ENCODE results near the gene STK10. TPM values are rescaled to one million over a fixed set of nuclear protein-coding genes. Genes with fewer than 3 reads are reported as not detected.
"Not testable (repeated sequence)": the region's sequence is repeated elsewhere in the genome, so short reads cannot be mapped to it uniquely, and the experiment has no call there.

STK10 gene
- total and polyA plus RNA-seq, 2 experiments from 2014 or later = 7.5 to 17.8 TPM

DNA sequence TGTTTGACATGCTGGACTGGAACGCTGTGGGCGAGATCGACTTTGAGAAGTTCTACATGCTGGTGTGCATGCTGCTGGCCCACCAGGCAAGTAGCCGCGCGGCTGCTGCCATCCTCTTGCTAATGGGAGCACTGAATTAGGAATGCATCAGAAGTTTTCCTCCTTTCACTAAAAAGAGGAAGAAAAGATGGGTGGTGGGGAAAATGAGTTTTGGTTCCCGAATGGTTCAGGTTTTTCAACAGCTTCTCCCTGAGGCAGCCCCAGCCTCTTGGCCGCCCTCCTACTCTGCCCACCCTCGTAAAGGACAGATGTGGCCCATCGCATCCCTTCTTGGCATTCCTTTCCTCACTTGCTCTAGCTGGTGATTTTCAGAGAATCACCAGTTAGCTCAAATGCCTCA is 11.4 kb upstream of the STK10 start (continued):
- TF ChIP-seq, protein P1, sequence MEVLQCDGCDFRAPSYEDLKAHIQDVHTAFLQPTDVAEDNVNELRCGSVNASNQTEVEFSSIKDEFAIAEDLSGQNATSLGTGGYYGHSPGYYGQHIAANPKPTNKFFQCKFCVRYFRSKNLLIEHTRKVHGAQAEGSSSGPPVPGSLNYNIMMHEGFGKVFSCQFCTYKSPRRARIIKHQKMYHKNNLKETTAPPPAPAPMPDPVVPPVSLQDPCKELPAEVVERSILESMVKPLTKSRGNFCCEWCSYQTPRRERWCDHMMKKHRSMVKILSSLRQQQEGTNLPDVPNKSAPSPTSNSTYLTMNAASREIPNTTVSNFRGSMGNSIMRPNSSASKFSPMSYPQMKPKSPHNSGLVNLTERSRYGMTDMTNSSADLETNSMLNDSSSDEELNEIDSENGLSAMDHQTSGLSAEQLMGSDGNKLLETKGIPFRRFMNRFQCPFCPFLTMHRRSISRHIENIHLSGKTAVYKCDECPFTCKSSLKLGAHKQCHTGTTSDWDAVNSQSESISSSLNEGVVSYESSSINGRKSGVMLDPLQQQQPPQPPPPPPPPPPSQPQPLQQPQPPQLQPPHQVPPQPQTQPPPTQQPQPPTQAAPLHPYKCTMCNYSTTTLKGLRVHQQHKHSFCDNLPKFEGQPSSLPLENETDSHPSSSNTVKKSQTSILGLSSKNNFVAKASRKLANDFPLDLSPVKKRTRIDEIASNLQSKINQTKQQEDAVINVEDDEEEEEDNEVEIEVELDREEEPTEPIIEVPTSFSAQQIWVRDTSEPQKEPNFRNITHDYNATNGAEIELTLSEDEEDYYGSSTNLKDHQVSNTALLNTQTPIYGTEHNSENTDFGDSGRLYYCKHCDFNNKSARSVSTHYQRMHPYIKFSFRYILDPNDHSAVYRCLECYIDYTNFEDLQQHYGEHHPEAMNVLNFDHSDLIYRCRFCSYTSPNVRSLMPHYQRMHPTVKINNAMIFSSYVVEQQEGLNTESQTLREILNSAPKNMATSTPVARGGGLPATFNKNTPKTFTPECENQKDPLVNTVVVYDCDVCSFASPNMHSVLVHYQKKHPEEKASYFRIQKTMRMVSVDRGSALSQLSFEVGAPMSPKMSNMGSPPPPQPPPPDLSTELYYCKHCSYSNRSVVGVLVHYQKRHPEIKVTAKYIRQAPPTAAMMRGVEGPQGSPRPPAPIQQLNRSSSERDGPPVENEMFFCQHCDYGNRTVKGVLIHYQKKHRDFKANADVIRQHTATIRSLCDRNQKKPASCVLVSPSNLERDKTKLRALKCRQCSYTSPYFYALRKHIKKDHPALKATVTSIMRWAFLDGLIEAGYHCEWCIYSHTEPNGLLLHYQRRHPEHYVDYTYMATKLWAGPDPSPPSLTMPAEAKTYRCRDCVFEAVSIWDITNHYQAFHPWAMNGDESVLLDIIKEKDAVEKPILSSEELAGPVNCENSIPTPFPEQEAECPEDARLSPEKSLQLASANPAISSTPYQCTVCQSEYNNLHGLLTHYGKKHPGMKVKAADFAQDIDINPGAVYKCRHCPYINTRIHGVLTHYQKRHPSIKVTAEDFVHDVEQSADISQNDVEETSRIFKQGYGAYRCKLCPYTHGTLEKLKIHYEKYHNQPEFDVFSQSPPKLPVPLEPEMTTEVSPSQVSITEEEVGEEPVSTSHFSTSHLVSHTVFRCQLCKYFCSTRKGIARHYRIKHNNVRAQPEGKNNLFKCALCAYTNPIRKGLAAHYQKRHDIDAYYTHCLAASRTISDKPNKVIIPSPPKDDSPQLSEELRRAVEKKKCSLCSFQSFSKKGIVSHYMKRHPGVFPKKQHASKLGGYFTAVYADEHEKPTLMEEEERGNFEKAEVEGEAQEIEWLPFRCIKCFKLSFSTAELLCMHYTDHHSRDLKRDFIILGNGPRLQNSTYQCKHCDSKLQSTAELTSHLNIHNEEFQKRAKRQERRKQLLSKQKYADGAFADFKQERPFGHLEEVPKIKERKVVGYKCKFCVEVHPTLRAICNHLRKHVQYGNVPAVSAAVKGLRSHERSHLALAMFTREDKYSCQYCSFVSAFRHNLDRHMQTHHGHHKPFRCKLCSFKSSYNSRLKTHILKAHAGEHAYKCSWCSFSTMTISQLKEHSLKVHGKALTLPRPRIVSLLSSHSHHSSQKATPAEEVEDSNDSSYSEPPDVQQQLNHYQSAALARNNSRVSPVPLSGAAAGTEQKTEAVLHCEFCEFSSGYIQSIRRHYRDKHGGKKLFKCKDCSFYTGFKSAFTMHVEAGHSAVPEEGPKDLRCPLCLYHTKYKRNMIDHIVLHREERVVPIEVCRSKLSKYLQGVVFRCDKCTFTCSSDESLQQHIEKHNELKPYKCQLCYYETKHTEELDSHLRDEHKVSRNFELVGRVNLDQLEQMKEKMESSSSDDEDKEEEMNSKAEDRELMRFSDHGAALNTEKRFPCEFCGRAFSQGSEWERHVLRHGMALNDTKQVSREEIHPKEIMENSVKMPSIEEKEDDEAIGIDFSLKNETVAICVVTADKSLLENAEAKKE (CRISPR knock-in tag; IDR thresholded peaks at IDR 0.05) = no peak

DNA sequence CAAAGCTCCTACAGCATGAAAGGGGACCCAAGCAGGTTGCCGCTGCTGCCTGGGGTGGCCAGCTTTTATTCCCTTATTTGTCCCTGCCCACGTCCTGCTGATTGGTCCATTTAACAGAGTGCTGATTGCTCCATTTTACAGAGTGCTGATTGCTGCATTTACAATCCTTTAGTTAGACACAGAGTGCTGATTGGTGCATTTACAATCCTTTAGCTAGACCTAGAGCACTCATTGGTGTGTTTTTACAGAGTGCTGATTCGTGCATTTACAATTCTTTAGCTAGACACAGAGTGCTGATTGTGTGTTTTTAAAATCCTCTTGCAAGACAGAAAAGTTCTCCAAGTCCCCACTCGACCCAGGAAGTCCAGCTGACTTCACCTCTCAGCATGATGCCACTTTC is 9.8 kb upstream of the STK10 start:
- not testable (repeated sequence) for H2AFZ ChIP-seq; H3K27ac Mint-ChIP-seq; H3K36me3 Mint-ChIP-seq (ENCODE audit: low read depth); H4K20me1 ChIP-seq (replicated peaks; ENCODE audit: insufficient read depth); H3K9me3 Mint-ChIP-seq; H3K4me3 Mint-ChIP-seq; H3K9me2 ChIP-seq (ENCODE audit: insufficient read depth); H3K4me1 ChIP-seq (ENCODE audit: insufficient read depth); H3K36me3 ChIP-seq (ENCODE audit: insufficient read depth); H3K27me3 ChIP-seq (ENCODE audit: insufficient read depth); H3K27ac ChIP-seq (ENCODE audit: low read depth); H3K4me2 ChIP-seq; DNase-seq (ENCODE audit: low spot score); H3K4me1 Mint-ChIP-seq; H3K4me3 ChIP-seq; ATAC-seq; H3F3A ChIP-seq (replicated peaks; ENCODE audit: low read depth); H3K79me2 ChIP-seq (replicated peaks; ENCODE audit: insufficient read depth)
- peaks cover 10% of the 10 kb centered on the region for H3K27me3 Mint-ChIP-seq (ENCODE audit: insufficient read depth, low read depth, poor library complexity)

DNA sequence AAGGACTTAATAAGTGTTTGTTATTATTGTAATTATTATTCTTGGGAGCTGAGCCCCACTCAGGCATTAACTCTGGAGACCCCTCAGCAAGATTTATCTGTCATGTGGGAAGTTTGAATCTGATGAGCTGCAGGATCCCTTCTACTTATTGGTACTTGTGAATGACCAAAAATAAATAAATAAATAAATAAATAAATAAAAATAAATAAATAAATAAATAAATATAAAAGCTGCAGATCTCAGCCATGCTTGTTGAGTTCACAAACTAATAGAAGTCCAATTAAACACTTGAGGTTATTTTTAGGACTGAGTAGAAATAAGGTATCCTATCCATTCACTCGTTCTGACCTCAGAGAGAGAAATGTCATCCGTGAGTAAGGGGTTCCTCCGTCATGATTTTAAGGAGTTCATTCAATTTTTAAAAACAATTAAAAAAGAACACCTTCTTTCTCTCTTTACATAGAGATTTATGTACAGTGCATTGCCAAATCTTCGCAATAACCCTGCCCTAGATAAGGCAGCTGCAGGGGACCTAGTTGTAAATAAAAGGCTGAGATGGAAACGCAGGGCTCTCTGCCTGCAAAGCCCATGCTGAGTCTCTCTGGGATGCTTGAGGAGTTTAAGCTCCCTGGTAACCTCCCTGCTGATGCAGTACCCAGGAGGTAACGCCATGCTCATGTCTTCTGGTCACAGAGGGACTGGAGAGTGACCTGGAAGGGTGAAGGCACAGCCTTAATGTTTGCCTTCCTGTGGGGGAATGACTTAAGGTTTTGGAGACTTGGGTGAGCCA is 7.2 kb upstream of the STK10 start:
- Mint-ChIP-seq H3K27me3 (ENCODE audit: insufficient read depth, low read depth, poor library complexity) (peaks cover 12% of the 10 kb centered on the region), H3K9me3 (peaks cover 4% of the 10 kb centered on the region; the same call in 1 of the 3 replicates), H3K4me3 (no peak overlapping the region), H3K36me3 (ENCODE audit: low read depth) (peaks cover 6% of the 10 kb centered on the region; the same call in 1 of the 3 replicates), H3K4me1 (no peaks in the 10 kb centered on the region), H3K27ac (no peak overlapping the region)
- Histone ChIP-seq H2AFZ (no peak overlapping the region), H3K36me3 (ENCODE audit: insufficient read depth) (no peaks in the 10 kb centered on the region), H4K20me1 (replicated peaks; ENCODE audit: insufficient read depth) (no peaks in the 10 kb centered on the region), H3K27ac (ENCODE audit: low read depth) (no peak overlapping the region), H3K4me3 (no peak overlapping the region), H3K4me2 (no peak overlapping the region), H3K9me2 (ENCODE audit: insufficient read depth) (peaks cover 4% of the 10 kb centered on the region; the same call in 1 of the 2 replicates), H3K27me3 (ENCODE audit: insufficient read depth) (peaks cover 5% of the 10 kb centered on the region), H3F3A (replicated peaks; ENCODE audit: low read depth) (no peaks in the 10 kb centered on the region), H3K4me1 (ENCODE audit: insufficient read depth) (peaks cover under 1% of the 10 kb centered on the region; the same call in 1 of the 2 replicates), H3K79me2 (replicated peaks; ENCODE audit: insufficient read depth) (no peaks in the 10 kb centered on the region)
- DNase-seq (ENCODE audit: low spot score) (no peak), ATAC-seq (peak; percentile 62)
- TF ChIP-seq, protein P2, sequence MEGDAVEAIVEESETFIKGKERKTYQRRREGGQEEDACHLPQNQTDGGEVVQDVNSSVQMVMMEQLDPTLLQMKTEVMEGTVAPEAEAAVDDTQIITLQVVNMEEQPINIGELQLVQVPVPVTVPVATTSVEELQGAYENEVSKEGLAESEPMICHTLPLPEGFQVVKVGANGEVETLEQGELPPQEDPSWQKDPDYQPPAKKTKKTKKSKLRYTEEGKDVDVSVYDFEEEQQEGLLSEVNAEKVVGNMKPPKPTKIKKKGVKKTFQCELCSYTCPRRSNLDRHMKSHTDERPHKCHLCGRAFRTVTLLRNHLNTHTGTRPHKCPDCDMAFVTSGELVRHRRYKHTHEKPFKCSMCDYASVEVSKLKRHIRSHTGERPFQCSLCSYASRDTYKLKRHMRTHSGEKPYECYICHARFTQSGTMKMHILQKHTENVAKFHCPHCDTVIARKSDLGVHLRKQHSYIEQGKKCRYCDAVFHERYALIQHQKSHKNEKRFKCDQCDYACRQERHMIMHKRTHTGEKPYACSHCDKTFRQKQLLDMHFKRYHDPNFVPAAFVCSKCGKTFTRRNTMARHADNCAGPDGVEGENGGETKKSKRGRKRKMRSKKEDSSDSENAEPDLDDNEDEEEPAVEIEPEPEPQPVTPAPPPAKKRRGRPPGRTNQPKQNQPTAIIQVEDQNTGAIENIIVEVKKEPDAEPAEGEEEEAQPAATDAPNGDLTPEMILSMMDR (conservative IDR thresholded peaks at IDR 0.05; ENCODE audit: low read depth in 2 of 2) = no peak
- TF ChIP-seq NANOG (IDR thresholded peaks at IDR 0.05; ENCODE audit: borderline replicate concordance) (no peak), ZNF114 (CRISPR knock-in tag; IDR thresholded peaks at IDR 0.05) (no peak)
